ENCODE data around the gene SIGLEC14. TPM values are rescaled to one million over a fixed set of nuclear protein-coding genes. Genes with fewer than 3 reads are reported as not detected.

Gene SIGLEC14
- total RNA-seq, 4 donors from 2014 or later, result 0.22 to 6.2 (median 1.7) TPM; not detected in 1

- H3K27ac ChIP-seq, result no peak overlapping the region
- H3K4me3 ChIP-seq (replicated peaks in 1 of 3), result no peak overlapping the region
- no peaks in the 10 kb centered on the region for H3K27me3 ChIP-seq
- no peaks in the 10 kb centered on the region for H3K36me3 ChIP-seq
- H3K9me3 ChIP-seq, result no peaks in the 10 kb centered on the region
- no peaks in the 10 kb centered on the region for H3K4me1 ChIP-seq
- intact Hi-C loops (cut with DNase I), result no loop called here
- DNase-seq, result no peak
- no peak for TF ChIP-seq POLR2A (IDR thresholded peaks at IDR 0.05)
- WGBS, 2 donors, result 69 to 71% methylated on average over 6 of the region's 6 CpGs
These were observed 39.5 kb downstream of the SIGLEC14 start for GRCh38 chr19:51607077-51607476.

GRCh38 chr19:51602189-51602854 is 44.3 kb downstream of the SIGLEC14 start:
- intact Hi-C loops (cut with DNase I), result no loop called here
- 93 to 94% methylated on average over 17 to 20 of the region's 20 CpGs for WGBS, 2 donors
- no peak overlapping the region for H3K4me3 ChIP-seq (replicated peaks in 1 of 3)
- no peaks in the 10 kb centered on the region for H3K4me1 ChIP-seq
- H3K9me3 ChIP-seq, result no peaks in the 10 kb centered on the region
- no peaks in the 10 kb centered on the region for H3K36me3 ChIP-seq
- H3K27me3 ChIP-seq, result no peaks in the 10 kb centered on the region
- DNase-seq, result no peak
- no peak overlapping the region for H3K27ac ChIP-seq
- TF ChIP-seq, protein P1, sequence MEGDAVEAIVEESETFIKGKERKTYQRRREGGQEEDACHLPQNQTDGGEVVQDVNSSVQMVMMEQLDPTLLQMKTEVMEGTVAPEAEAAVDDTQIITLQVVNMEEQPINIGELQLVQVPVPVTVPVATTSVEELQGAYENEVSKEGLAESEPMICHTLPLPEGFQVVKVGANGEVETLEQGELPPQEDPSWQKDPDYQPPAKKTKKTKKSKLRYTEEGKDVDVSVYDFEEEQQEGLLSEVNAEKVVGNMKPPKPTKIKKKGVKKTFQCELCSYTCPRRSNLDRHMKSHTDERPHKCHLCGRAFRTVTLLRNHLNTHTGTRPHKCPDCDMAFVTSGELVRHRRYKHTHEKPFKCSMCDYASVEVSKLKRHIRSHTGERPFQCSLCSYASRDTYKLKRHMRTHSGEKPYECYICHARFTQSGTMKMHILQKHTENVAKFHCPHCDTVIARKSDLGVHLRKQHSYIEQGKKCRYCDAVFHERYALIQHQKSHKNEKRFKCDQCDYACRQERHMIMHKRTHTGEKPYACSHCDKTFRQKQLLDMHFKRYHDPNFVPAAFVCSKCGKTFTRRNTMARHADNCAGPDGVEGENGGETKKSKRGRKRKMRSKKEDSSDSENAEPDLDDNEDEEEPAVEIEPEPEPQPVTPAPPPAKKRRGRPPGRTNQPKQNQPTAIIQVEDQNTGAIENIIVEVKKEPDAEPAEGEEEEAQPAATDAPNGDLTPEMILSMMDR (IDR thresholded peaks at IDR 0.05), result no peak
- TF ChIP-seq POLR2A (IDR thresholded peaks at IDR 0.05), result no peak

DNA sequence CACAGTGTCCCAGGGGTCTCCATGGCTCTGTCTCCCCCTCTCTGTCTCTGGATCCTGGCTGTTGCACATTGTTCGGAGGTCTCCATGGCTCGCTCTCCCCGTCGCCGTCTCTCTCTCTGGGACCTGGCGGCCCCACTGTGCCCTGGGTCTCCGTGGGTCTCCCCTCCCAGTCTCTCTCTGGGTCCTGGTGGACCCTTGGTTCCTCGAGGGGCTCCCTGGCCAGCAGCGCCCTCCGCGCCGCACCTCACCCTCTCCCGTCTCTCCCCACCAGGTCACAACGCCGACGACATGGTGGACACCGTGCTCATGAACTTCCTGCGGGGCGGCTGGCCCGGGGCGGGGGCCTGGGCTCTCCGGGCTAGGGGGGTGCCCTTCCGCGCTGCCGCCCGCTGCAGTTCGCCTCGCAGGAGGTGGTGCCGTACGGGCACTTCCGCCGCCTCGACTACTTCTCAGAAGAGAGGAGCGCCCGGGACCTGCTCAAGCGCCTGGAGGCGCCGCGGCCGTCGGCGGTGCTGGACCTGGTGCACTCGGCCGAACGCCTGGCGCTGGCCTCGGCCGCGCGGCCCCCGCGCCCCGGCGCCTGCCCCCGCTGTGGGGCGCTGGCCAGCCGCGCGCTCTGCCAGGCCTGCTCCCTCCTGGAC is 45.6 kb downstream of the SIGLEC14 start:
- Histone ChIP-seq H3K27me3 (no peaks in the 10 kb centered on the region), H3K4me3 (replicated peaks in 1 of 3) (no peak overlapping the region), H3K9me3 (no peaks in the 10 kb centered on the region), H3K4me1 (no peaks in the 10 kb centered on the region), H3K27ac (no peak overlapping the region), H3K36me3 (no peaks in the 10 kb centered on the region)
- WGBS, 2 donors, result 25 to 42% methylated on average over 8 to 23 of the region's 59 CpGs
- intact Hi-C loops (cut with DNase I), result no loop called here
- TF ChIP-seq POLR2A (IDR thresholded peaks at IDR 0.05), result no peak
- TF ChIP-seq, protein P1 (IDR thresholded peaks at IDR 0.05), result no peak
- DNase-seq, result no peak

DNA sequence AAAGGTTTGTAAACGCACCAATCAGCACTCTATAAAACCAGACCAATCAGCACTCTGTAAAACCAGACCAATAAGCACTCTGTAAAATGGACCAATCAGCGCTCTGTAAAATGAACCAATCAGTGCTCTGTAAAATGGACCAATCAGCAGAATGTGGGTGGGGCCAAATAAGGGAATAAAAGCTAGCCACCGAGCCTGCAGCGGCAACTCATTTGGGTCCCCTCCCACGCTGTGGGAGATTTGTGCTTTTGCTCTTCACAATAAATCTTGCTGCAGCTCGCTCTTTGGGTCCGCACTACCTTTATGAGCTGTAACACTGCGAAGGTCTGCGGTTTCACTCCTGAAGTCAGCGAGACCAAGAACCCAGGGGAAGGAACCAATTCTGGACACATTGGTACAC is 47.5 kb downstream of the SIGLEC14 start:
- intact Hi-C loops (cut with DNase I), result loop anchor here (5.0 kb wide), 1 partner anchor 492 kb away; the partner anchor contains the start of gene CTU1
- 93 to 94% methylated on average over 10 of the region's 10 CpGs for WGBS, 2 donors
- no peak for DNase-seq
- H3K4me3 ChIP-seq (replicated peaks in 1 of 3), result no peak overlapping the region
- no peak for TF ChIP-seq POLR2A (IDR thresholded peaks at IDR 0.05)
- TF ChIP-seq, protein P1 (IDR thresholded peaks at IDR 0.05), result no peak
- H3K9me3 ChIP-seq, result no peaks in the 10 kb centered on the region
- H3K36me3 ChIP-seq, result no peaks in the 10 kb centered on the region
- no peak overlapping the region for H3K27ac ChIP-seq
- no peaks in the 10 kb centered on the region for H3K4me1 ChIP-seq
- H3K27me3 ChIP-seq, result no peaks in the 10 kb centered on the region

DNA sequence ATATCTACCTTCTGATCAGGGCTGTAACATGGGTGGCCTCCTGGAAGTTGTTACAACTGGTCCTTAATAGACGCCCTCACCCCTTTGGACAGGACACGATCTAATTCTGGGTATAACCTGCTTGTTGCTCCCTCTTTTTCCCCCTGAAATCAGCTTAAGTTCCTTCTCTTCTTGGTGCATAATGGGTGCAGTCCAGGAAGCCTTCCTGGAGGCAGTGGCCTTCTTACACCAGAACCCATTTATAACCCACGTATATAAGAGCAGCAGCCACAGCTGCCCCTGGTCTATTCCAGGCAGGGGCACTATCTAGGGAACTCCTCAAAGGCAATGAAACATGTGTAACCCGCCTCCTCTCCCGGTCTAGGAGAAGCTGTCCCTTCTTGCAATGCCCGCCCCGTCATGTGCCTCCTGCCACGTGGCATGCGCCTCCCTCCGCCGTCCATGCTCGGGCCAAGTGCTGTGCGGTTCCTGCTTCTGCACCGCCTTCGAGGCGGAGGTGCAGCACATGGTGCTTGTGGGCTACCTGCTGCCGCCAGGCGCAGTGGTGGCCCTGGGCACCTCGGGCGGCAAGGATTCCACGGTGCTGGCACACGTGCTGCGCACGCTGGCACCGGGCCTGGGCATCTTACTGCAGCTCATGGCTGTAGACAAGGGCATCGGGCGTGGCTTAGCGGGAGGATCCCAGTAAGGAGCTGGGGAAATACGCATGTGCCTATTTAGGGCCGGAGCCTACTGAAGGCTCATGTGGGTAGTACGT is 48.3 kb downstream of the SIGLEC14 start:
- Histone ChIP-seq H3K36me3 (no peaks in the 10 kb centered on the region), H3K9me3 (no peaks in the 10 kb centered on the region), H3K4me1 (peaks cover 5 to 6% of the 10 kb centered on the region in 2 donors), H3K4me3 (replicated peaks in 1 of 3) (no peak overlapping the region), H3K27ac (no peak overlapping the region), H3K27me3 (no peaks in the 10 kb centered on the region)
- WGBS, 2 donors, result 96 to 98% methylated on average over 31 of the region's 31 CpGs
- intact Hi-C loops (cut with DNase I), result loop anchor here (5.0 kb wide), 1 partner anchor 491 kb away; the partner anchor contains the start of gene CTU1
- TF ChIP-seq, protein P1 (IDR thresholded peaks at IDR 0.05), result no peak
- no peak for TF ChIP-seq POLR2A (IDR thresholded peaks at IDR 0.05)
- no peak for DNase-seq
